HG02610 (cell line): ENCODE results near the gene ATG4D.
A peak's percentile ranks its signal among the peaks of the same experiment; 100 is the strongest.
"Not testable (repeated sequence)": the region's sequence is repeated elsewhere in the genome, so short reads cannot be mapped to it uniquely, and the experiment has no call there.

Source experiments
- ATAC-seq: cut with Tn5 transposase; IDR thresholded peaks from one replicate; pipeline ENCODE4 v1.9.1; 2021; ENCODE audit warnings: mild to moderate bottlenecking, moderate library complexity; ENCODE audit not compliant: unreplicated experiment

ATG4D gene

DNA sequence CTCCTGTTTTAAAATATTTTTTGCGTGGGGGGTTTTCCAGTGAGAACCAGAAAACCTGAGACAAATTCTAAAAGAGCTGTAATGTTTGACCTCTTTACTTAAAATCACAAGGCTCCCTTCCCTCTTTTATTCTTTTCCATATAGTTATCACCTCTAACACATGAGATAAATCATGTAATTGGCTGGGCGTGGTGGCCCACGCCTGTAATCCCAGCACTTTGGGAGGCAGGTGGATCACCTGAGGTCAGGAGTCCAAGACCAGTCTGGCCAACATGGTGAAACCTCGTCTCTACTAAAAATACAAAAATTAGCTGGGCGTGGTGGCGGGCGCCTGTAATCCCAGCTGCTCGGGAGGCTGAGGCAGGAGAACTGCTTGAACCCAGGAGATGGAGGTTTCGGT is 7.3 kb downstream of the ATG4D start:
- ATAC-seq: not testable (repeated sequence)

DNA sequence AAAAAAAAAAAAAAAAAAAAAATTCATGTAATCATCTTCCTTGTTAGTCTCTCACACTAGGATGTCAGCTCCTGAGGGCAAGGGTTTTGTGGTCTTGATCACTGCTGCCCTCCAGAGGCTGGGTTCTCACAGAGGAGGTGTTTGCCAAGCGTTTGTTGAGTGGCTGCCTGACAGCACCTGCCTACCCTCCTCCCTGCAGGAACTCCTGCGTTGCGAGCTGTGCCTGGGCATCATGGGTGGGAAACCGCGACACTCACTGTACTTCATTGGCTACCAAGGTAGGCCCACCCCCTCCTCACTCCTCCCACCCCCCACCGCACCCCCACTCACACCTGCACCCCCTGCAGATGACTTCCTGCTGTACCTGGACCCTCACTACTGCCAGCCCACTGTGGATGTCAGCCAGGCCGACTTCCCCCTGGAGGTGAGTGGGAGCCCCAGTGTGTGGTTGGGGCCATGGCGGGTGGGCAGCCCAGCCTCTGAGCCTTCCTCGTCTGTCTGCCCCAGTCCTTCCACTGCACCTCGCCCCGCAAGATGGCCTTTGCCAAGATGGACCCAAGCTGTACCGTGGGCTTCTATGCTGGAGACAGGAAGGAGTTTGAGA is 8.1 kb downstream of the ATG4D start:
- no peak for ATAC-seq

DNA sequence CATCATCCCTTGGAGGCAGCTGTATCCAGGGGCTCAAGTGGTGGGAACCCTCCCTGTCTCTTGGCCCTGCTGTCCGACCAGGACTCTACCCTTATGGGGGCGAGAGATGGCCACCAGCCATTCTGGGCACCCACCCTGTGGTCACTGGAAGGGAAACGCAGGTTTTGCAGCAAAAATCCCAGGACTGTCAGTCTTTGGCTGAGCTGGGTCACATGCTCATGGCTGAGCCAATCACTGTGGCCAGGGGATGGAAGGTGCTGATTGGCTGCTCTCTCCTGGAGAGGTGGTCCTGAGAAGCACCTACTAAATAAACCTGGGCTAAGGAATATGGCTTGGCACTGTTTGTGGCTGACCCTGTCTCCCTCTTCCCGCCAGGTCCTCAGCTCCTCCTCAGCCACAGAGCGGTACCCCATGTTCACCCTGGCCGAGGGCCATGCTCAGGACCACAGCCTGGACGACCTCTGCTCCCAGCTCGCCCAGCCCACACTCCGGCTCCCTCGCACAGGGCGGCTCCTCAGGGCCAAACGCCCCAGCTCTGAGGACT is 8.9 kb downstream of the ATG4D start:
- ATAC-seq: no peak

DNA sequence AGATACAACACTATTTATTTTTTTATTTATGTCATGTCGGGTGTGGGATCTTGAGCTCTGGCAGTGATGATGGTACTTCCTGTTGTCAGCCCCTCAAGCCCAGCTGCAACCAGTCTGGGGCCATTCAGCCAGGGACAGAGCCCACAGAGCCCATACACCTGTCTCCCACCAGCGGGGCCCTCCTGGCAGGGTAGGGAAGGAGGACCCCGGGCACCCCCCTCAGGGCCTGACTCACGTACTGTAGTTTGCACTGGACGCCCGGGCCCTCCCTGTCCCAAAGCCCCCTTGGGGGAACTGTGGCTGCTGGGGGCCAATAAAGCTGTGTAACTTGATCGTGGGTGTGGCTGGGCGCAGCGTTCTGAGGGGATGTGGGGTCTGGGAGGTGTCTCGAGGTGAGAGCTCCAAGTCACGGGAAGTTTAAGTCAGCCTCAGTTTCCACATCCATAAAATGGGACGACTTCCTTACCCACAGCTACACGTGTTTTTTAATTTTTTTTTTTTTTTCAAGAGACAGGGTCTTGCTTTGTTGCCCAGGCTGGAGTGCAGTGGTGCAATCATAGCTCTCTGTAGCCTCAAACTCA is 9.5 kb downstream of the ATG4D start:
- ATAC-seq: no peak

DNA sequence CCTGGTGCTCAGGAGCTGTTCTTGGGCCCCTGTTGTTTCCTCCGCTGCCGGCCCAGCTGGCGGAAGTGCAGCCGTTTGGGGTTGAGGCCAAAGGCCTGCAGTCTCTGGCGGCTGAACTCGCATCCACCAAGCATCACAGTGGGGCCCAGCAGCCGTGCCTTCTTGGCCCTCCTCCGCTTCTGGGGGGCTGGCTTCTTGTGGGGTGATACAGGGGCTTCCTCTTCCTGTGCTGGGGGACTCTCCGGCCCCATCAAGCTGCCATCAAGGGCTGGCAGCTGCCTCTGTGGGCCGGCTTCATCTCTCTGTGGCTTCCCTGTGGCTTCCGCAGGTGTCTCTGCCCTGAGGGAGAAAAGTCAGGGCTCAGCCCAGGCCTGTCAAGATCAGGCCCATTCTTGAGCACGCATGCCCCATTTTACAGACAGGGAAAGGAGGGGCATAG is 10.3 kb downstream of the ATG4D start:
- ATAC-seq: peak; percentile 51

DNA sequence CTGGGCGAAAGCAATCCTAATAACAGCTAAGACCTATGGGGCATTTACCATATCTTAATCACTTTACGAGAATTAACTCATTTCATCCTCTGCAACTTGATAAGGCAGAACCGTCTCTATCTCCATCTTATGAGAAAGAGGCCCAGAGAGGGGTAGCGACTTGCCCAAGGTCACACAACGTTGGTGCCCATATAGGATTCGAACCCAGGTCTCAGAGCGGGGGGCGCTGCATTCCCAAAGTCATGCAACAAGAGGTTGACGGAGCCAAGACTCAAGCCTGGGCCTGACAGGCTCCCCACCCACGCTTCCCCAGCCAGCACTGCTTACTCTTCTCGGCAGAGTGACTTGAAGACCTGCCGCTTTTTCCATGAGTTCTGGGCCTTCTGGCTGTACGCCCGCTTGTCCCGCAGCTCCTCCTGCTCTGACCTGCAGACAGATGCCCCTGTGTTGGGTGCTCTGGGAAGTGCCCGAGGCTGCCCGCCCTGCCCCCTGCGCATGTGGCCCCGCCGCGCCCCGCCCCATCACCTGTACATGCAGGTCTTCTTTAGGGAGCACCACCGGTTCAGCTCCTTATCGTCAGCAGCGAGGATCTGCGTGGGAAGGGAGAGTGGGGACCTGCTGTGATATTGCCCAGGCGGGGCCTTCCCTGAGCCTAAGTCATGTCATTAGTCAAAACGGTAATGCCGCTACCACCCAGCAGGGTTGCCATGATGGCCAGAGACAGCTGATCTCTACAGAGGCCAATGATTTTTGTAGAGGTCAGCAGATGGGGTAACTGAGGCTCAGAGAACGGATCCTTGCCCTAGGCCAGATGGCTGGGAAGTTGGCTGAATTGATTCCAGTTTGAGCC is 11.3 kb downstream of the ATG4D start:
- ATAC-seq: no peak

DNA sequence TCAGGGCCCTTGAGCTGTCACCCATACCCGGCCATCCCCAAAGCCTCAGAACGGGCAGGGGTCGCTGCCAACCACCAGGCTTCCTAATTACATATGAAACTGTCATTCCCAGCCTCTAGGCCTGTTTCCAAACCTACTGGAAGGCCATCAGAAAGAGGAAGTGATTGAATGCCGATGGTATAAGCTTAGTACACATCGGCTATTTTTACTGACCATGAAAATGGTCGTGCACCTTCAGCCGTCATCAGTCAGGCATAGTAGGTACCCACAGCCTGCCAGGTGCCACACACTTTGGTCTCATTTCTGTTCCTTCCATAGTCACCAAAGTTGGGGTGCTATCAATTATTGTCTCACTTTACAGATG is 11.9 kb downstream of the ATG4D start:
- no peak for ATAC-seq

DNA sequence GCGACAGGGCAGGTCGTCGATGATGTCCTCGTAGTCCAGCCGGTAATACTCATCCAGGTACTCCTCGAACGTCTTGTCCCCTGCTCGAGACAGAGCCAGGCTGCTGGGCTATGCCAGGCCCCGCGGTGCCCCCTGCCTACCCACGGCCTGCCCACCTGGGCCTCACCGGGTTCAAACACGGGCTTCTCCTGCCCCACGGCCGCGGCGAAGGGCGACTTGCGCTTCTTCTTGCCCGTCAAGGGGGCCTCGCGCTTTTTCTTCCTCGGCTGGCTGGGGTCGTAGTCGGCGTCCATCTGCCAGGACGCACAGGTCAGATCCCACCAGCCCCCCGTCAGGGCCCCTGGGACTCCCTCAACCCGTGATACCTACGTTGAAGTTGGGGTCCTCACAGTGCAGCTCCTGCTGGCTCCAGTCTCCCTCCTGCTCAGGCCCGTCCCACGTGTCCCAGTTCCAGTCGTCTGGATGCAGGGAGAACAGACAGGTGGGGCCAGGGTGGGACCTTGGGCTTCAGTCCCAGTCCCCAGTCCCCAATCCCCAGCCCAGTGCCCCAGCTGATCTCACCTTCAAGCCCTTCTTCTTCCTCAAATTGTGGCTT is 14.0 kb downstream of the ATG4D start:
- ATAC-seq: no peak

DNA sequence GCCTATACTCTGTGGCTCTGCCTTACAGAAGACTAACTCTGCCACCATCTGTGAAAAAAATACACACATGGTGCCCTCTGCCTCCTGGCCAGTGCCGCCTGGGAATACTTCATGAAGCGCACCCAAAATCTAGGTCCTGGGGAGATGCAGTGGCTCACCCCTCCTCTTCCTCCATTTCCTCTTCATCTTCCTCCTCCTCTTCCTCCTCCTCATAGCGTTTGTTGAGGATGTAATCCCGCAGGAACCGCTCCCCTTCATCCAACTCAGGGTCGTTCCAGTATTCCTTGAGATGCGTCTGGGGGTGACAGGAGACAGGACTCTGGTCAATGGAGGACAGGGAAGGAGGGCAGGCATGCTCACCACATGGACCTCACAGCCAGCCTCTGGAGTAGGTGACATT is 16.4 kb downstream of the ATG4D start:
- no peak for ATAC-seq

DNA sequence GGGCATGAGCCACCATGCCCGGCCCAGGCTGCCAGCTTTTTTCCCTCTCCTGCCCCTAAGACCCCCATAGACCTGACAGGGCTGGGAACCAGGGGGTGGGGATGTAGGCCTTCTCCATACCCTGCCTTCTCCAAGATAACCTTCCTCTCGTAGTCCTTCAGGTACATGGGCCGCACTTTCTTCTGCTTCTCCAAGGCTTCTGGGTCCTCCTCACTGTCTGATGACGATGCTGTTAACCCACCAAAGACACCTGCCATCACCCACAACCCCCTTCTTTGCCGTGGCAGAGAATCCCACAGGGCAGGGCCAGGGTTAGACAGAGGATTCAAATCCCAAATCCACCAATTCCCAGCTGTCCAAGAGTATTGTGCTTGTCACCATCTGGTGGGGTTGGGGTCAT is 18.9 kb downstream of the ATG4D start:
- no peak for ATAC-seq

DNA sequence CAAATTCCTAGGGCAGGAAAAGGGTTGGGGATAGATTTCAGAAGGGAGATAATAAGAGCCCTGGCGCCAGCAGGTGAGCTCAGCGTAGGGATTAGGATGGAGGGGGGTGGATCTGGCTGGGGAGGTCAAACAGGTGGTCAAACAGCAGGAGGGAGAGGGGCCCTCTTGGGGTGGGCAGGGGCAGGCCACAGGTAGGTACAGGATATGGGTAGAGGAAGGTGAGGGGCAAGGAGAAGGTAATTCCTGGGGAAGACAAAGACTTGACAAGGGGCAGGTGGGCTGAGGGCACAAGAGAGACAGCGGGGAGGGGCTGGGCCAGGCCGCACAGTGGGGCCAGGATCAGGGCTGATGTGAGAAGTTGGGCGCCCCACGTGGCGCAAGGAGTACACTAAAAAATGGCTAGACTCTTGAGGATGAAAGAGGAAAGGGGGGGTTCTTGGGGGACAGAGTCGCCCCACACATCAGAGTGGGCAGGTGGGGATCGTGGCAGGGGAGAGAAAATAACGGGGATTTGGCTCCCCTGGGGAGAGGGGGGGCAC is 21.4 kb downstream of the ATG4D start:
- no peak for ATAC-seq

DNA sequence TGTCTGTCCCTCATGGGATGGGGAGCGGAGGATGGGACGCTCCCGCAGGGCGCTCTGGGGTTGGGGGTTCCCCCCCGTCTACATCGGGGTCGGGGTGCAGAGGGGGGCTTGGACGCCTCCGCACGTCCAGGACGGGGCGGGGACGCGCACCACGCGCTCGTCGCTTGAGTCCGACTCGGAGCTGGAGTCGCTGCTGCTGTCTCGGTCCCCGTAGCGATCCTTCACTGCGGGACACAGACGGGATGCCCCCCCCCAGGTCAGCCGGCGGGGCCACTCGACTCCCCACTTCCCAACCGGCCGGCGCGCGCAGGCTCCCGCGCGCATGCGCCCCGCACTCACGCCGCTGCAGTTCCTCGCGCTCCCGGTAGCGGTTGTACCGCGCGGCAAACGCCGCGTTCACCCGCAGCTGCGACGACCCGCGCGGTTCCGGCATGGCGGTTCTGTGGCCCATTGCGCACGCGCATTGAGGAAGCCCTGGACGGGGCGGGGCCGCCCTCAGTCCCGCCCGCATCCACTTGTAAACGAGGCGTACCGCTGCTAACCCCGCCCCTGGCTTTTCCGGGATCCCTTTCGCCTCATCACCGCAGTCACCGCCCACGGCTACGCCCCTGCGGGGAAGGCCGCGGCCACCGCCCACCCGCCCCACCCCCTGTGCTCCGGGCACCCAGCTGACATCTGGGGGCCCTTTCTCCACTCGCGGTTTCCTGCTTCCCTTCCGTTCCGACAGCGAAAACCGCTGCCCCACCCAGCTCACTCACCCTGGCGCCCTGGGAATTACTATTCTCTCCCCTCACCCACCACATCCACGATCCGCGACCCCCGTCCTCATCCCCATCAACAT is 22.1 kb downstream of the ATG4D start, which contains the start of gene KRI1:
TSS of gene KRI1 (minus strand) at position 444 of the 841 bp plus-strand sequence. CDS start at position 433, 11 bp downstream.
- peak; percentile 37 for ATAC-seq

DNA sequence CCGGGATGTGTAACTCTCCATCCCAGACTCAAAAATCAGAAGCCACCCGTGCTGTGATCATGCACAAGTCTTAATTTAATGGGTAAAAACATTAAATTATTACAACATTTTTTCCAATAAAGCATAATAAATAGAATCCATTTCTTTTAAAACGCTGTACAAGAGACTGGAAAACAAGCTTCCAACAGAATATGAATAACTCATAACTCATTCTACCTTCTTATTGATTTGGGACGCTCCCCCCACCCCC is 22.6 kb downstream of the ATG4D start:
- ATAC-seq: no peak

DNA sequence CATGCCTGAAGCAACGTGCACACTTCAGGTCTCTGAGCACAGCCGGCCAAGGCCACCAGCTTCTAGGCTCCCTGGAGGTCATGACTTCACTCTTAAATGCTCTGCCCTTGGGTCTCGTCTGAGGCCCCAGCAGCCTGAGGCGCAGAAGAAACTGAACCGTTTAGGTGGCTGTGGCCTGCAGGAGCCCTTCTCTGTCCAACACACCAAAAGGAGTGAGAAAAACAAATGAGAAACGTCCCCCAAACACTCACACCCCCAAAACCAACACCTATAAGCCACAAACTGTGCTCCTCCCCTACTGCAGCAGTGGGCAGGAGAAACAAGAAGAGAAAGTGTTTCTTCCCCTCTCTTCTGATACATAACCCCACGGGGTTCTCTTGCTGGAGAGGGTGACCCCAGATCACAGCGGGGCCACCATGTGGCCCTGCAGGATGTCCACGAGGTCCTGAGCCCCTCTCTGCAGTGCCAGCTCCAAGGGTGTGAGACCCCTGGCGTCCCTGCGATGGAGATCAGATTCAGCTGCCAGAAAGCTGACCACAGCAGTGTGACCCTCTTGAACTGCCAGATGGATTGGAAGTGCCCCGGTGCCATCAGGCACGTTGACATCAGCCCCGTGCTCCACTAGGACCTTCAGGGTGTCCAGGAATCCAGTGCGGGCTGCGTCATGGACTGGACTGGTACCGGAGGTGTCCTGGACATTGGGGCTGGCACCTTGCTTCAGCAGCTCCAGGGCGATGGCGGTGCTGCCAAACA is 23.1 kb downstream of the ATG4D start:
- ATAC-seq: no peak

DNA sequence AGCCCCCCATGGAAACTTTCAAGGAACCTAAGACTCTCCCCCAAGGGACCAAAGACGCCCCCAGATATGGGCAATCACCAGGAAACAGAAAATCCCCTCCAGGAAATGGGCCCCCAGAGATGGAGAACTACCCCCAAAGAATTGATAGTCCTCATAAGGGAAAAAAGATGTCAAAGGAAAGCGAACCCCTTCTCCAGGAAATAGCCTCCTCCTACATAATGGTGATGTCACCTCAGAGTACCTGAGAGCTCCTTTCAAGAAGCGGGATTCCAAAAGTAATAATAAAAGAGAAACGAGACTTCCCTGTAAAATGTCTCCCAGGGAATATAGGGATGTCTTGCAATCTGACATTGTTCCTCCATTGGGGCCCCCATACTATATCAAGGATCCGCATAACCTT is 24.0 kb downstream of the ATG4D start:
- ATAC-seq: no peak

DNA sequence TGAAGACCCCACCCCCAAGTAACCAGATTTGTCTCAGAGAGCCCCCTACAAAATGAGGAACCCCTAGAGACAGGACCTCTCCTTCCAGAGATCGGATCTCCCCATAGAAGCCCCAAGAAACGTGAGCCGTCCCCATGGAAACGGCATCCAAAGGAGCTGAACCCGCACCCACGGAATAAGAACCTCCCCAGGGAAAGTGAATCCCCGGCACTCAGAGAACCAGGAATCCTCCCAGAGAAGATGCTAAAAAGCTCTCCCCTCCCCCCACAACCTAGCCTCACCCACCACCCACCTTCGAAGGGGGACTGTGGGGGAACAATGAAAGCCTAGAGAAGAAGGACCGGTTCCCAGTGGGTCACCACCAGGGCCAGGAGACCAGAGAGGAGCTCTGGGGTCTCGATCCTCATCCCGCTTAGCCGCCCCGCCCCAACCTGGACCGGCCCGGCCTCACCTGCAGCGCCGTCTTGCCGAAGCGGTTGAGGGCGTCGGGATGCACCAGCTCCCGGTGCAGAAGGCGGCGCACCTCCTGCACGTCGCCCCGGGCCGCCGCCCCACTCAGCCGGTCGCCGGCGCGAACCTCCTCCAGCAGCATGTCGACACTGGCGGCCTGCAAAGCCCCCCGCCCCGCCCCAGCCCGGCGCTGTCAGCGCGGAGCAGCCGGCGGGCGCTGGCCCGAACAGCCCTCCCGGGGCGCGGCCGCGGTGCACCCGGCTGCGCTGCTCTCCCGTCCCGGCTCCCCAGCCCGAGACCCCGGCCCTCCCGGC is 24.5 kb downstream of the ATG4D start:
- ATAC-seq: peak; percentile 3

DNA sequence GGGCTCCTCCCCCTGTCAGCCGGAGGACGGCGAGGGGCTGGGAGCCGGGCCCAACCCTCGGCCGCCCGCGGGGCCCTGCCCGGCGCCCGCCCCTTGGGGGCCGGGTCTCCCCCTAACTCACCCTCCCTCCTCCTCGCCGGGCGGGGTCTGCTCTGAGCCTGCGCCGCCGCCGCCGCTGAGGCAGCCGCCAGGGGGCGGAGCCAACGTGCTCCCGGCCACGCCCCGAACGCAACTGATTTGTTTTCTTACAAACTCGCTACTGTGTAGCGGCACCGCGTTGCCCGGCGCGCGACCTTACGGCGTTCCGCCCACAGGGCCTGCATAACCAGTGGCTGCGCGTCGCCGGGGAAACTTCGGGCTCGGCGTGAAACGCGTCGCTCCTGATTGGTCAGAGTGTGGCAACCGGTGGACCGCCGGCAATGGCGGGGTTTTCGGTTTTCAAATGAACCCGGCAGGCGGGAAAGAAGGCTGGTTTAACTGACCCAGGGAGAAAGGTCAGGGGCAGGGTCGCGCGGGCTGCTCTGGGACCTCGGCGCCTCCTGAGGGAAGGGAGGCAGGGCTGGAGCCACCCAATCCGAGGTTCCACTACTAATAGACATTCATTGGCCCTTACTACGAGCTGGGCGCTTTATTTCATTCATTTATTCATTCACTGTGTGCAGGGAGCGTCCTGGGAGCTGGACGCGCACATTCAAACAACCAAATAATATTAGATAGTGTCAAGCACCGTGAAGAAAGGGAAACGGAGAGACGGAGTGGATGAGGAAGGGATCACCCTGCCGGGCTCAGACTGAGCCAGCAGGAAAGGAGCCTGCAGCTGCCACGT is 25.3 kb downstream of the ATG4D start, which contains the start of gene CDKN2D:
TSS of gene CDKN2D (minus strand) at position 154 of the 826 bp plus-strand sequence. CDS start 326 bp downstream, outside the sequence.
- peak; percentile 71 for ATAC-seq

DNA sequence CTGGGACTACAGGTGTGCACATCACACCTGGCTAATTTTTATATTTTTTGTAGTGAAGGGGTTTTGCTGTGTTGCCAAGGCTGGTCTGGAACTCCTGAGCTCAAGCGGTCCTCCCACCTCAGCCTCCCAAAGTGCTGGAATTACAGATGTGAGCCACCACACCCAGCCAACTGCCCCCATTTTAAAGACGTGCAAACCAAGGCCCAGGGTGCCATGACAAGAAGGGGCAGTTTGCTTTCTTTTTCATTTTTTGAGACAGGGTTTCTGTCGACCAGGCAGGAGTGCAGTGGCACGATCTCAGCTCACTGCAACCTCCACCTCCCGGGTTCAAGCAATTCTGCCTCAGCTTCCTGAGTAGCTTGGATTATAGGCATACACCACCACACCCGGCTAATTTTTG is 30.1 kb downstream of the ATG4D start:
- ATAC-seq: not testable (repeated sequence)
